GM12864 (cell line): Measurements from ENCODE around the gene MYO18A.

Experiments
- DNase-seq: peaks from one replicate; pipeline ENCODE4 v3.0.0-alpha.2; 2011; ENCODE audit warnings: low read depth
- H3K4me3 ChIP-seq: 2 replicates; pipeline ENCODE4 v1.5.1; 2011; ENCODE audit warnings: mild to moderate bottlenecking, low read depth, low read length, control low read depth
- CTCF ChIP-seq: IDR thresholded peaks from 2 replicates; pipeline ENCODE4 v1.5.1; 2011; ENCODE audit warnings: low read depth, mild to moderate bottlenecking, moderate library complexity, low read length, control low read depth, inconsistent platforms; ENCODE audit errors: missing control alignments

Gene MYO18A

GRCh38 chr17:29133121-29133713 is 47.0 kb downstream of the MYO18A start:
- DNase-seq: no peak
- TF ChIP-seq CTCF: no peak
- H3K4me3 ChIP-seq: no peak overlapping the region

- TF ChIP-seq CTCF: no peak
- H3K4me3 ChIP-seq: no peak overlapping the region
- DNase-seq: no peak
These were observed 48.1 kb downstream of the MYO18A start for GRCh38 chr17:29131814-29132682.

GRCh38 chr17:29129731-29130130 is 50.5 kb downstream of the MYO18A start:
- DNase-seq: no peak
- TF ChIP-seq CTCF: no peak

GRCh38 chr17:29127840-29128239 is 52.4 kb downstream of the MYO18A start:
- H3K4me3 ChIP-seq: no peak overlapping the region
- no peak for TF ChIP-seq CTCF
- DNase-seq: no peak

More at GRCh38 chr17:29129731-29130130, 50.5 kb downstream of the MYO18A start:
- H3K4me3 ChIP-seq: no peak overlapping the region

GRCh38 chr17:29126268-29126930 is 53.8 kb downstream of the MYO18A start:
- H3K4me3 ChIP-seq: no peak overlapping the region
- no peak for DNase-seq
- no peak for TF ChIP-seq CTCF

GRCh38 chr17:29125651-29126050 is 54.5 kb downstream of the MYO18A start:
- no peak overlapping the region for H3K4me3 ChIP-seq
- DNase-seq: no peak
- TF ChIP-seq CTCF: no peak

- DNase-seq: no peak
- no peak for TF ChIP-seq CTCF
These were observed 55.3 kb downstream of the MYO18A start for GRCh38 chr17:29124925-29125273.

More at GRCh38 chr17:29124925-29125273, 55.3 kb downstream of the MYO18A start:
- no peak overlapping the region for H3K4me3 ChIP-seq
